GM12878 (cell line): ENCODE results near the gene LPIN2. TPM values are rescaled to one million over a fixed set of nuclear protein-coding genes. Genes with fewer than 3 reads are reported as not detected.

Experiments used
- ZBTB11 ChIP-seq: fragments of 450-650 bp; formaldehyde crosslinking; IDR thresholded peaks from 2 replicates; pipeline ENCODE4 v1.5.0; 2022; ENCODE audit warnings: mild to moderate bottlenecking, missing genetic modification characterization
- polyA plus RNA-seq, 11 experiments: library from polyadenylated mRNA; depleted of rRNA in 4 of 11; unstranded in 6 of 11; stranded (reverse) in 5 of 11; fragments of >200 nt; fragmentation: Nextera tagmentation in 4 of 11; fragmentation: Illumina TruSeq in 1 of 11; extraction: Ambion mirVana in 4 of 11; extraction: Trizol in 1 of 11; gene quantifications; 1 replicate in 1 of 11; 2 replicates in 10 of 11; pipeline versions ENCODE4 v1.2.1 to v1.2.3, GENCODE V29; 2011 to 2016; ENCODE audit warnings: inconsistent platforms in 2 of 11, missing spikeins in 2 of 11, low read depth in 1 of 11
- small RNA-seq: library from RNA; depleted of rRNA; stranded (forward); fragments of <200 nt; gene quantifications from one replicate; pipeline ENCODE3, GENCODE V24; 2014
- total RNA-seq, 4 experiments: library from RNA; depleted of rRNA in 3 of 4; stranded (reverse); fragments of >200 nt in 3 of 4; fragmentation: Illumina TruSeq in 1 of 4; extraction: Trizol in 1 of 4; gene quantifications; 2 replicates each; pipeline versions ENCODE4 v1.2.1 to v1.2.3, GENCODE V29; 2013 to 2021

Gene LPIN2
- total and polyA plus RNA-seq, 10 of the 15 experiments (the other 5 are each of a cell fraction or from before 2014, with no cell fraction given), result 4.1 to 28.0 (median 15.9) TPM

- TF ChIP-seq ZBTB11 (CRISPR knock-in tag), result no peak
Measured at GRCh38 chr18:2964361-2965010, 48.5 kb downstream of the LPIN2 start (continued).

Small RNA genes within 50 kb of the gene (small RNA-seq; reads per million reads assigned to genes)
- gene RF00156, result not detected

Other genes starting within 250 kb of the LPIN2 start
- gene EMILIN2, start 166.1 kb downstream of the LPIN2 start, total RNA-seq (2014; rRNA removed), result 16.0 and 16.7 TPM in 2 replicates
- gene EMILIN2, start 166.1 kb downstream of the LPIN2 start, total RNA-seq (2014; rRNA removed; fragmentation: Illumina TruSeq; extraction: Trizol), result 6.1 and 6.5 TPM in 2 replicates
- gene EMILIN2, start 166.1 kb downstream of the LPIN2 start, total RNA-seq (2021), result 18.4 and 20.3 TPM in 2 replicates
- 2.9 and 3.5 TPM in 2 replicates for gene EMILIN2, start 166.1 kb downstream of the LPIN2 start, polyA plus RNA-seq (2011; rRNA removed)
- 2.1 and 5.8 TPM in 2 replicates for gene EMILIN2, start 166.1 kb downstream of the LPIN2 start, polyA plus RNA-seq (2014; fragmentation: Illumina TruSeq; extraction: Trizol)
- gene EMILIN2, start 166.1 kb downstream of the LPIN2 start, polyA plus RNA-seq (2014; fragmentation: Nextera tagmentation; extraction: Ambion mirVana), result 1 to 10 TPM in 1 of 2 experiments, under 1 TPM in 1; 0.58 to 1.1 TPM
- 18.2 and 20.4 TPM in 2 replicates for gene EMILIN2, start 166.1 kb downstream of the LPIN2 start, polyA plus RNA-seq (2014; rRNA removed)
- 1 to 10 TPM; 4.0 to 6.0 TPM for gene EMILIN2, start 166.1 kb downstream of the LPIN2 start, polyA plus RNA-seq (2016; fragmentation: Nextera tagmentation; extraction: Ambion mirVana)
- 0.49 and 0.62 TPM in 2 replicates for gene MYOM1, start 206.8 kb upstream of the LPIN2 start, total RNA-seq (2014; rRNA removed)
- gene MYOM1, start 206.8 kb upstream of the LPIN2 start, total RNA-seq (2014; rRNA removed; fragmentation: Illumina TruSeq; extraction: Trizol), result 0.55 and 0.76 TPM in 2 replicates
- 1.0 and 1.1 TPM in 2 replicates for gene MYOM1, start 206.8 kb upstream of the LPIN2 start, total RNA-seq (2021)
- gene MYOM1, start 206.8 kb upstream of the LPIN2 start, polyA plus RNA-seq (2011; rRNA removed), result 0.27 and 0.53 TPM in 2 replicates
- gene MYOM1, start 206.8 kb upstream of the LPIN2 start, polyA plus RNA-seq (2014; fragmentation: Illumina TruSeq; extraction: Trizol), result 0.43 and 0.54 TPM in 2 replicates
- gene MYOM1, start 206.8 kb upstream of the LPIN2 start, polyA plus RNA-seq (2014; fragmentation: Nextera tagmentation; extraction: Ambion mirVana), result under 1 TPM; 0.06 to 0.11 TPM
- gene MYOM1, start 206.8 kb upstream of the LPIN2 start, polyA plus RNA-seq (2014; rRNA removed), result 0.60 and 1.4 TPM in 2 replicates
- under 1 TPM; 0.51 to 0.62 TPM for gene MYOM1, start 206.8 kb upstream of the LPIN2 start, polyA plus RNA-seq (2016; fragmentation: Nextera tagmentation; extraction: Ambion mirVana)
- gene MYL12A, start 234.7 kb upstream of the LPIN2 start, total RNA-seq (2014; rRNA removed), result 861 and 946 TPM in 2 replicates
- 987 and 1,035 TPM in 2 replicates for gene MYL12A, start 234.7 kb upstream of the LPIN2 start, total RNA-seq (2014; rRNA removed; fragmentation: Illumina TruSeq; extraction: Trizol)
- 488 and 498 TPM in 2 replicates for gene MYL12A, start 234.7 kb upstream of the LPIN2 start, total RNA-seq (2021)
- gene MYL12A, start 234.7 kb upstream of the LPIN2 start, polyA plus RNA-seq (2011; rRNA removed), result 567 and 783 TPM in 2 replicates
- gene MYL12A, start 234.7 kb upstream of the LPIN2 start, polyA plus RNA-seq (2014; fragmentation: Illumina TruSeq; extraction: Trizol), result 851 and 1,149 TPM in 2 replicates
- 1,000 to 10,000 TPM; 1,462 to 1,663 TPM for gene MYL12A, start 234.7 kb upstream of the LPIN2 start, polyA plus RNA-seq (2014; fragmentation: Nextera tagmentation; extraction: Ambion mirVana)
- 687 and 704 TPM in 2 replicates for gene MYL12A, start 234.7 kb upstream of the LPIN2 start, polyA plus RNA-seq (2014; rRNA removed)
- 1,000 to 10,000 TPM; 1,100 to 1,139 TPM for gene MYL12A, start 234.7 kb upstream of the LPIN2 start, polyA plus RNA-seq (2016; fragmentation: Nextera tagmentation; extraction: Ambion mirVana)
- 235 and 266 TPM in 2 replicates for gene MYL12B, start 249.0 kb upstream of the LPIN2 start, total RNA-seq (2014; rRNA removed)
- gene MYL12B, start 249.0 kb upstream of the LPIN2 start, total RNA-seq (2014; rRNA removed; fragmentation: Illumina TruSeq; extraction: Trizol), result 313 and 316 TPM in 2 replicates
- 179 and 195 TPM in 2 replicates for gene MYL12B, start 249.0 kb upstream of the LPIN2 start, total RNA-seq (2021)
- 427 and 538 TPM in 2 replicates for gene MYL12B, start 249.0 kb upstream of the LPIN2 start, polyA plus RNA-seq (2011; rRNA removed)
- 373 and 412 TPM in 2 replicates for gene MYL12B, start 249.0 kb upstream of the LPIN2 start, polyA plus RNA-seq (2014; fragmentation: Illumina TruSeq; extraction: Trizol)
- 100 to 1,000 TPM; 662 to 739 TPM for gene MYL12B, start 249.0 kb upstream of the LPIN2 start, polyA plus RNA-seq (2014; fragmentation: Nextera tagmentation; extraction: Ambion mirVana)
- 210 and 222 TPM in 2 replicates for gene MYL12B, start 249.0 kb upstream of the LPIN2 start, polyA plus RNA-seq (2014; rRNA removed)
- gene MYL12B, start 249.0 kb upstream of the LPIN2 start, polyA plus RNA-seq (2016; fragmentation: Nextera tagmentation; extraction: Ambion mirVana), result 100 to 1,000 TPM; 466 to 475 TPM